GM06990 (cell line): Measurements from ENCODE around the gene TBX10.

Experiments used
- DNase-seq: peaks from one replicate; pipeline ENCODE4 v3.0.0-alpha.2; 2011; ENCODE audit not compliant: insufficient read length; ENCODE audit errors: extremely low read depth
- H3K27me3 ChIP-seq: replicated peaks from 2 replicates; pipeline ENCODE4 v1.6.0; 2011; ENCODE audit warnings: low read length; ENCODE audit not compliant: control insufficient read depth, insufficient read depth
- H3K36me3 ChIP-seq: 2 replicates; pipeline ENCODE4 v1.5.1; 2011; ENCODE audit warnings: low read length; ENCODE audit not compliant: control insufficient read depth, insufficient read depth
- H3K4me3 ChIP-seq: replicated peaks from 2 replicates; pipeline ENCODE4 v1.5.1; 2011; ENCODE audit warnings: low read depth, mild to moderate bottlenecking, control low read depth, low read length
- CTCF ChIP-seq: IDR thresholded peaks from 2 replicates; pipeline ENCODE4 v1.5.1; 2011; ENCODE audit warnings: low read length, control low read depth, mild to moderate bottlenecking, inconsistent platforms; ENCODE audit not compliant: insufficient read depth, poor library complexity, severe bottlenecking

TBX10 gene

DNA sequence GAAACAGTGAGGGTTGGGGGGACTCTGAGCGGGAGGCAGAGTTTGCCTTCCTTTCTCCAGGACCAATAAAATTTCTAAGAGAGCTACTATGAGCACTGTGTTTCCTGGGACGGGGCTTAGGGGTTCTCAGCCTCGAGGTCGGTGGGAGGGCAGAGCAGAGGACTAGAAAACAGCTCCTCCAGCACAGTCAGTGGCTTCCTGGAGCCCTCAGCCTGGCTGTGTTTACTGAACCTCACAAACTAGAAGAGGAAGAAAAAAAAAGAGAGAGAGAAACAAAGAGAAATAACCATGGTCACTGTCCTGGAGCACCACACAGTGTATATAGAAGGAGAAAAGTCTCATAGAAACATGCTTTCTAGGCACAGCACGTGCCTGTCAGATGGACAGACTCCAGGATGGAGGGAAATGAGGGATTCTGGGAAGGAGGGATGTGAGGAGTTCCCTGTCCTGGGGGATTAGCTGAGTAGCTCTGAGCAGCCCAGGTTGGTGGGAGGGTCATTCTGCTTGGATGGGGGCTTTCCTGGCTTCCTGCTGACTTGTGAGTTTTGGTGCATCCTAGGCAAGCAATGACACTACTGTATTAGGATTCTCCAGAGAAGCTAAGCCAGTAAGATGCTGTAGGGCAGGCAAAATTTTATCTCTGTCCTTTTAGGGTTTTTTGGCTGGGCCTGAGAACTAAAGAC is 52.9 kb downstream of the TBX10 start:
- no peak for TF ChIP-seq CTCF
- Histone ChIP-seq H3K36me3 (peaks cover 10% of the 10 kb centered on the region), H3K27me3 (no peaks in the 10 kb centered on the region), H3K4me3 (no peak overlapping the region)
- no peak for DNase-seq

- Histone ChIP-seq H3K4me3 (no peak overlapping the region), H3K27me3 (no peaks in the 10 kb centered on the region), H3K36me3 (peaks cover 10% of the 10 kb centered on the region)
- TF ChIP-seq CTCF, result no peak
- DNase-seq, result no peak
Measured at GRCh38 chr11:67585911-67586310, 53.7 kb downstream of the TBX10 start.

DNA sequence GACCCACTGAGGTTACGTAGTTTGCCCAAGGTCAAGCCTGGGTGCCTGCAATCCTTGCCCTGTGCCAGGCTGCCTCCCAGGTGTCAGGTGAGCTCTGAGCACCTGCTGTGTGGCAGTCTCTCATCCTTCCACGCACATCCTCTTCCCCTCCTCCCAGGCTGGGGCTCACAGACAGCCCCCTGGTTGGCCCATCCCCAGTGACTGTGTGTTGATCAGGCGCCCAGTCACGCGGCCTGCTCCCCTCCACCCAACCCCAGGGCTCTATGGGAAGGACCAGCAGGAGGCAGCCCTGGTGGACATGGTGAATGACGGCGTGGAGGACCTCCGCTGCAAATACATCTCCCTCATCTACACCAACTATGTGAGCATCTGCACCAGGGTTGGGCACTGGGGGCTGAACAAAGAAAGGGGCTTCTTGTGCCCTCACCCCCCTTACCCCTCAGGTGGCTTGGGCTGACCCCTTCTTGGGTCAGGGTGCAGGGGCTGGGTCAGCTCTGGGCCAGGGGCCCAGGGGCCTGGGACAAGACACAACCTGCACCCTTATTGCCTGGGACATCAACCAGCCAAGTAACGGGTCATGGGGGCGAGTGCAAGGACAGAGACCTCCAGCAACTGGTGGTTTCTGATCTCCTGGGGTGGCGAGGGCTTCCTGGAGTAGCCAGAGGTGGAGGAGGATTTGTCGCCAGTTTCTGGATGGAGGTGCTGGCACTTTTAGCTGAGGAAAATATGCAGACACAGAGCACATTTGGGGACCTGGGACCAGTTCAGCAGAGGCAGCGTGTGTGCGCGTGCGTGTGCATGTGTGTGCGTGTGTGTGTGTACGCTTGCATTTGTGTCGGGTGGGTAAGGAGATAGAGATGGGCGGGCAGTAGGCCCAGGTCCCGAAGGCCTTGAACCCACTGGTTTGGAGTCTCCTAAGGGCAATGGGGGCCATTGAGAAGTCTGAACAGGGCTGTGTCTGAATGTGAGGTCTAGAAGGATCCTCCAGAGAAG is 54.4 kb downstream of the TBX10 start:
- TF ChIP-seq CTCF, result no peak

GRCh38 chr11:67584205-67584880 is 55.2 kb downstream of the TBX10 start:
- Histone ChIP-seq H3K27me3 (no peaks in the 10 kb centered on the region), H3K4me3 (peak overlapping the region; percentile 84), H3K36me3 (peaks cover 10% of the 10 kb centered on the region)
- DNase-seq, result peak; percentile 71
- no peak for TF ChIP-seq CTCF

More for the DNA sequence above, 54.4 kb downstream of the TBX10 start:
- no peak for DNase-seq
- Histone ChIP-seq H3K36me3 (peaks cover 10% of the 10 kb centered on the region), H3K27me3 (no peaks in the 10 kb centered on the region), H3K4me3 (peak overlapping the region; percentile 84)

GRCh38 chr11:67583247-67584204 is 56.0 kb downstream of the TBX10 start, which contains the start of gene GSTP1:
GSTP1 (plus strand) TSS chr11:67583812; CDS start chr11:67583844, 32 bp downstream.
- DNase-seq, result peak; percentile 91
- peak; percentile 35 for TF ChIP-seq CTCF
- Histone ChIP-seq H3K36me3 (peaks cover 10% of the 10 kb centered on the region), H3K27me3 (no peaks in the 10 kb centered on the region), H3K4me3 (peak within 1 kb of the TSS; percentile 84)
